Effector memory CD8-positive, alpha-beta T cell (primary cell): ENCODE results near the gene BICC1.

Source experiments
- ATAC-seq: fragments of 150-1000 bp; cut with Tn5 transposase; replicated peaks from 2 replicates; pipeline ENCODE4 v1.10.0; 2021; ENCODE audit warnings: mild to moderate bottlenecking, moderate library complexity
- DNase-seq, 3 experiments: peaks; one replicate each; pipeline ENCODE4 v3.0.0; 2021
- H3K27ac Mint-ChIP-seq, 2 donors: one replicate each; pipeline ENCODE4 v1.8.0; 2022; ENCODE audit warnings: mild to moderate bottlenecking in 2 of 2, mixed read lengths in 2 of 2, moderate library complexity in 2 of 2
- H3K27me3 Mint-ChIP-seq, 2 donors: one replicate each; pipeline ENCODE4 v1.8.0; 2022; ENCODE audit warnings: mixed read lengths in 2 of 2
- H3K36me3 Mint-ChIP-seq: one replicate; pipeline ENCODE4 v1.8.0; 2022; ENCODE audit warnings: mild to moderate bottlenecking, moderate library complexity, mixed read lengths; ENCODE audit not compliant: insufficient read depth
- H3K4me1 Mint-ChIP-seq, 2 donors: one replicate each; pipeline ENCODE4 v1.8.0; 2022; ENCODE audit warnings: low read depth in 2 of 2, mixed read lengths in 2 of 2
- H3K4me3 Mint-ChIP-seq, 2 donors: one replicate each; pipeline ENCODE4 v1.8.0; 2022; ENCODE audit warnings: mild to moderate bottlenecking in 2 of 2, mixed read lengths in 2 of 2, moderate library complexity in 2 of 2
- H3K9me3 Mint-ChIP-seq, 2 donors: one replicate each; pipeline ENCODE4 v1.8.0; 2022; ENCODE audit warnings: mixed read lengths in 2 of 2

BICC1 gene

DNA sequence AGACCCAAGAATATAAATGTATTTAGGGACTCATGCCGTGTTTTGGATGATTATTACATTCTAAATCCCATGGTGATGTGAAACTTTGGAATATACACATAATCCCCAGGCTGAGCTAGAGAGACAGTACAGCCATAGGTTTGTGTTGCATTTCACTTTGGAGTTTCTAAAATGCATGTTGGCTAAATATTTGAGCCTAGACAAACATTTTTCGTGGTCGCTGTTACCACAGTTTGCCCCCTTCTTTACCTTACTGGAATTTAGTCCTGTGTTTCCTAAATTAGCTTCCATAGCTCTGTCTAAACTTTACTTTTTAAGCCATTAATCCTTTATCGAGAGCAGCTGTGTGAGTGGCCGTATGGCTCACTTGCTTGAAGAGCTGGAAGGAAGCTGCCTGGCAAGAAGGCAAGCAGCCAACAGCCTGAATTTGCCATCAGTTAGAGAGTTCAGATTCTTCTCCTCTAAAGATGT lies 192.0 kb downstream of the BICC1 start:
- Mint-ChIP-seq H3K4me1 (peaks cover 0 to 2% of the 10 kb centered on the region in 2 donors), H3K9me3 (no peaks in the 10 kb centered on the region), H3K36me3 (no peaks in the 10 kb centered on the region), H3K27ac (no peak overlapping the region), H3K27me3 (no peaks in the 10 kb centered on the region), H3K4me3 (no peak overlapping the region)
- ATAC-seq (no peak), DNase-seq (no peak)

GRCh38 chr10:58706836-58707235 lies 194.2 kb downstream of the BICC1 start:
- no peak for ATAC-seq
- Mint-ChIP-seq H3K4me3 (no peak overlapping the region), H3K4me1 (no peaks in the 10 kb centered on the region), H3K27me3 (no peaks in the 10 kb centered on the region), H3K27ac (no peak overlapping the region), H3K9me3 (no peaks in the 10 kb centered on the region), H3K36me3 (no peaks in the 10 kb centered on the region)
- no peak for DNase-seq

GRCh38 chr10:58712141-58712540 lies 199.5 kb downstream of the BICC1 start:
- Mint-ChIP-seq H3K27me3 (no peaks in the 10 kb centered on the region), H3K36me3 (no peaks in the 10 kb centered on the region), H3K4me3 (no peak overlapping the region), H3K9me3 (no peaks in the 10 kb centered on the region), H3K4me1 (no peaks in the 10 kb centered on the region), H3K27ac (no peak overlapping the region)
- DNase-seq = no peak
- ATAC-seq = no peak

DNA sequence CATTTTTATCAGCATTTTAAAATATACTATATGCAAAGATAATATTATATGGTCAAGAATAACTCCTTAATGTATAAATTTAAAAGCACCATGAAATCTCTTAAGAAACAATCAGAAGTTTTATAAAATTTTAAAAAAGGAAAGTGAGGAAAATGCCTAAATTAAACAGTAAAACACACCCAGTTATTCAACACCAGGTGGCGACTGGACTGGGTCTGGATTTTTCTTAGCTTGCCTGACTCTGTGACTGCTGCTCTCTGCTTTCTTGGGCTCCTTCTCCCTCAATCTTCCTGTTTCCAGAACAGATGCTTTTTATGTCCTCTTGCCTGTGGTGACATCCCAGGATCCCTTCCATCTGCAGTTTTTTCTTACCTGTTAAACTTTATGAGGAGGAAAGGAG lies 200.3 kb downstream of the BICC1 start:
- Mint-ChIP-seq H3K27ac (no peak overlapping the region), H3K4me3 (no peak overlapping the region), H3K4me1 (no peaks in the 10 kb centered on the region), H3K9me3 (no peaks in the 10 kb centered on the region), H3K27me3 (no peaks in the 10 kb centered on the region), H3K36me3 (no peaks in the 10 kb centered on the region)
- DNase-seq (no peak), ATAC-seq (no peak)

GRCh38 chr10:58714409-58714808 lies 201.7 kb downstream of the BICC1 start:
- H3K4me1 Mint-ChIP-seq = no peaks in the 10 kb centered on the region
- H3K27me3 Mint-ChIP-seq = no peaks in the 10 kb centered on the region

DNA sequence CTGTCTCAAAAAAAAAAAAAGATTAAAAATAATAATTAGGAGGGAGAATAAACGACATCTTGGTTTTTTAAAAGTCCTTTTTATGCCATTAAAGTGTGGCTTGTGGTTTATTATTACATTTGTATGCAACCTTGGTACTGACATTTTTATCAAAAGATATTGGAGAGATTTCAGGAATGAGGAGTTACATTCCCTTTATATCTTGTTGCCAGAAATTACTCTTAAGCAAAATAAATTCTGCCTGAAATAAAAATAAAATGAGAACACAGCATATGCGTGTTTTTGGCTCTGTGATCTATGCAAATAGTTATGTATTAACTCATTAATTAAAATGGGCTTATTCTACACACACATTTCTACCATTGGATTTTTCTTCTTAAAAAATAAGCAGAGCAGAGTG lies 202.4 kb downstream of the BICC1 start:
- Mint-ChIP-seq H3K27ac (no peak overlapping the region), H3K4me3 (no peak overlapping the region), H3K27me3 (no peaks in the 10 kb centered on the region), H3K9me3 (no peaks in the 10 kb centered on the region), H3K4me1 (no peaks in the 10 kb centered on the region), H3K36me3 (no peaks in the 10 kb centered on the region)
- DNase-seq (no peak), ATAC-seq (no peak)

More at GRCh38 chr10:58714409-58714808, 201.7 kb downstream of the BICC1 start:
- Mint-ChIP-seq H3K27ac (no peak overlapping the region), H3K4me3 (no peak overlapping the region), H3K36me3 (no peaks in the 10 kb centered on the region), H3K9me3 (no peaks in the 10 kb centered on the region)
- DNase-seq = no peak
- ATAC-seq = no peak

- no peak overlapping the region for H3K4me3 Mint-ChIP-seq
- H3K4me1 Mint-ChIP-seq = no peaks in the 10 kb centered on the region
- DNase-seq (no peak), ATAC-seq (no peak)
- H3K27me3 Mint-ChIP-seq = no peaks in the 10 kb centered on the region
- H3K9me3 Mint-ChIP-seq = peaks cover 0 to 6% of the 10 kb centered on the region in 2 donors
- H3K27ac Mint-ChIP-seq = no peak overlapping the region
- H3K36me3 Mint-ChIP-seq = no peaks in the 10 kb centered on the region
Measured at GRCh38 chr10:58718596-58718995, 205.9 kb downstream of the BICC1 start.

- ATAC-seq (no peak), DNase-seq (no peak)
- H3K27ac Mint-ChIP-seq = no peak overlapping the region
- H3K36me3 Mint-ChIP-seq = no peaks in the 10 kb centered on the region
- H3K4me1 Mint-ChIP-seq = no peaks in the 10 kb centered on the region
- no peaks in the 10 kb centered on the region for H3K27me3 Mint-ChIP-seq
- no peak overlapping the region for H3K4me3 Mint-ChIP-seq
- H3K9me3 Mint-ChIP-seq = peaks cover 0 to 6% of the 10 kb centered on the region in 2 donors
Measured at GRCh38 chr10:58721601-58722281, 209.1 kb downstream of the BICC1 start.

DNA sequence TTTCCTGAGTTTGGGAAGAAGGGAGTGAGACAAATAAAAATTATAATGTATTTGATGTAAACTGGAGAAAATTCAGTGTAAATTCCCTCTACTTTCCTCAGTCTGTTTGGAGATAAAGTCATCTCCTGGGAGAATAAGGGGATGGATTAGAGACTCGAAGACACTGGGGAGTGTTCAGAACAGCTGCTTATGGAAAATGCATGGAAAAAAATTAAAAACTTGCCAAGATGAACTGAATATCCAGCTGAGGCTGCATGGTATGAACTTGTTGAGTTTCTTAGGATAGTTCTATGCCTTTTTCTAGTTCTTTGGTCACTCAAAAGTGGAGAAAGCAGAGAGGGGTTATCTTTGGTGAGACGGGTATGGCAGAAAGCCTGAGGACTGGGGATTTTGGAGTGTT lies 210.5 kb downstream of the BICC1 start:
- Mint-ChIP-seq H3K4me1 (no peaks in the 10 kb centered on the region), H3K27me3 (no peaks in the 10 kb centered on the region), H3K27ac (no peak overlapping the region), H3K36me3 (no peaks in the 10 kb centered on the region), H3K9me3 (peaks cover 0 to 6% of the 10 kb centered on the region in 2 donors), H3K4me3 (no peak overlapping the region)
- no peak for ATAC-seq
- DNase-seq = no peak

DNA sequence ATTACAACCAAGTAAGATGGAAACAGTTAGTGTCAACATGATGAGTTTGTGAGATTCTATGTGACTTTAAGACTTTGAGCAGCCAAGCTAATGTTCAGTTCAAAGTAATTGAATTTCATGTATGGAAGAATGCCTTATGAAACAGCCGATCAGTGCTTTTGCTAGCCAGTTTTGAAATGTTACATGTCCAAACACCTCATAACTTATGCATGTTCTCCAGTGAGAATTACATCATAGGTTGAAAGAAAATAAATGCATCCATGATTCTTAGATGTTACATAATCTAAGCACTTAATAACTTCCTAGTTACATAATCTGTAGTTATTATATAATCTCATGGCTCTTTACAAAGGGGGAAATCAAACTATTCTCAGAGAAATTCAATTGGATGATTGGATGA lies 211.3 kb downstream of the BICC1 start:
- H3K36me3 Mint-ChIP-seq = no peaks in the 10 kb centered on the region
- no peaks in the 10 kb centered on the region for H3K27me3 Mint-ChIP-seq
- H3K9me3 Mint-ChIP-seq = peaks cover 0 to 6% of the 10 kb centered on the region in 2 donors
- no peak overlapping the region for H3K27ac Mint-ChIP-seq
- ATAC-seq (no peak), DNase-seq (no peak)
- no peaks in the 10 kb centered on the region for H3K4me1 Mint-ChIP-seq
- no peak overlapping the region for H3K4me3 Mint-ChIP-seq

GRCh38 chr10:58724781-58725180 lies 212.1 kb downstream of the BICC1 start:
- DNase-seq = no peak
- Mint-ChIP-seq H3K4me3 (no peak overlapping the region), H3K27ac (no peak overlapping the region)

GRCh38 chr10:58725901-58726300 lies 213.2 kb downstream of the BICC1 start:
- no peaks in the 10 kb centered on the region for H3K36me3 Mint-ChIP-seq
- H3K9me3 Mint-ChIP-seq = peaks cover 0 to 2% of the 10 kb centered on the region in 2 donors
- ATAC-seq (no peak), DNase-seq (no peak)
- H3K27me3 Mint-ChIP-seq = no peaks in the 10 kb centered on the region
- H3K4me3 Mint-ChIP-seq = no peak overlapping the region
- no peaks in the 10 kb centered on the region for H3K4me1 Mint-ChIP-seq
- no peak overlapping the region for H3K27ac Mint-ChIP-seq

More at GRCh38 chr10:58724781-58725180, 212.1 kb downstream of the BICC1 start:
- no peaks in the 10 kb centered on the region for H3K27me3 Mint-ChIP-seq
- no peak for ATAC-seq
- no peaks in the 10 kb centered on the region for H3K36me3 Mint-ChIP-seq
- H3K9me3 Mint-ChIP-seq = peaks cover 0 to 6% of the 10 kb centered on the region in 2 donors
- H3K4me1 Mint-ChIP-seq = no peaks in the 10 kb centered on the region

GRCh38 chr10:58727633-58728032 lies 215.0 kb downstream of the BICC1 start:
- no peaks in the 10 kb centered on the region for H3K4me1 Mint-ChIP-seq
- H3K9me3 Mint-ChIP-seq = peaks cover 0 to 4% of the 10 kb centered on the region in 2 donors
- ATAC-seq = no peak
- H3K36me3 Mint-ChIP-seq = no peaks in the 10 kb centered on the region
- no peak overlapping the region for H3K4me3 Mint-ChIP-seq
- H3K27me3 Mint-ChIP-seq = no peaks in the 10 kb centered on the region
- no peak overlapping the region for H3K27ac Mint-ChIP-seq
- no peak for DNase-seq

DNA sequence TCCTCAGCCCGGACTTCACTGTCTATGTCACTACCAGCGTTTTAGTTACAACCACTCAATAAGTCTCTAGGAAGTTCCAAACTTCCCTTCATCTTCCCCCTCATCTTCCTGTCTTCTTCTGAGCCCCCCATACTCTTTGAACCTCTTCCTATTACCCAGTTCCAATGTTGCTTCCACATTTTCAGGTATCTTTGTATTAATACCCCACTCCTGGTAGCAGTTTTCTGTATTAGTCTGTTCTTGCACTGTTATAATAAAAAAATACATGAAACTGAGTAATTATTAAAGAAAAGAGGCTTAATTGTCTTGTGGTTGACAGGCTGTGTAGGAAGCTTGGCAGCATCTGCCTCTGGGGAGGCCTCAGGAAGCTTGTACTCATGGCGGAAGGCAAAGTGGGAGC lies 218.6 kb downstream of the BICC1 start:
- Mint-ChIP-seq H3K27me3 (no peaks in the 10 kb centered on the region), H3K9me3 (peaks cover 0 to 1% of the 10 kb centered on the region in 2 donors), H3K4me1 (no peaks in the 10 kb centered on the region), H3K27ac (no peak overlapping the region), H3K4me3 (no peak overlapping the region), H3K36me3 (no peaks in the 10 kb centered on the region)
- DNase-seq (no peak), ATAC-seq (no peak)
